GM19035 (cell line): Measurements from ENCODE around the gene KRTAP5-4.
"Not testable (repeated sequence)": the region's sequence is repeated elsewhere in the genome, so short reads cannot be mapped to it uniquely, and the experiment has no call there.

Source experiments
- ATAC-seq: cut with Tn5 transposase; IDR thresholded peaks from one replicate; pipeline ENCODE4 v1.9.1; 2021; ENCODE audit not compliant: unreplicated experiment

KRTAP5-4 gene

GRCh38 chr11:1604181-1604580 lies 17.8 kb downstream of the KRTAP5-4 start:
- ATAC-seq, result no peak

GRCh38 chr11:1603629-1604028 lies 18.3 kb downstream of the KRTAP5-4 start:
- no peak for ATAC-seq

- not testable (repeated sequence) for ATAC-seq
Measured at GRCh38 chr11:1601663-1602062, 20.3 kb downstream of the KRTAP5-4 start.

- ATAC-seq, result no peak
Measured at GRCh38 chr11:1600626-1601025, 21.3 kb downstream of the KRTAP5-4 start.

GRCh38 chr11:1598816-1599215 lies 23.1 kb downstream of the KRTAP5-4 start:
- no peak for ATAC-seq

- not testable (repeated sequence) for ATAC-seq
Measured at GRCh38 chr11:1598406-1598805, 23.5 kb downstream of the KRTAP5-4 start.

GRCh38 chr11:1597994-1598380 lies 24.0 kb downstream of the KRTAP5-4 start, which contains the start of gene KRTAP5-2:
TSS of gene KRTAP5-2 (minus strand) at chr11:1598294. CDS start at chr11:1598250, 44 bp downstream.
- ATAC-seq, result no peak

GRCh38 chr11:1597331-1597993 lies 24.5 kb downstream of the KRTAP5-4 start:
- no peak for ATAC-seq

- not testable (repeated sequence) for ATAC-seq
Measured at GRCh38 chr11:1596576-1597121, 25.3 kb downstream of the KRTAP5-4 start.

- not testable (repeated sequence) for ATAC-seq
Measured at GRCh38 chr11:1595994-1596575, 25.9 kb downstream of the KRTAP5-4 start.

GRCh38 chr11:1592628-1593027 lies 29.3 kb downstream of the KRTAP5-4 start:
- ATAC-seq, result no peak

- ATAC-seq, result no peak
Measured at GRCh38 chr11:1589996-1590395, 31.9 kb downstream of the KRTAP5-4 start.

- not testable (repeated sequence) for ATAC-seq
Measured at GRCh38 chr11:1589191-1589963, 32.6 kb downstream of the KRTAP5-4 start.

- ATAC-seq, result no peak
Measured at GRCh38 chr11:1586699-1587098, 35.2 kb downstream of the KRTAP5-4 start.

- ATAC-seq, result not testable (repeated sequence)
Measured at GRCh38 chr11:1584661-1585370, 37.1 kb downstream of the KRTAP5-4 start, which contains the start of gene KRTAP5-1. TSS of gene KRTAP5-1 (minus strand) at chr11:1585283. CDS start at chr11:1585249, 34 bp downstream.

GRCh38 chr11:1582909-1583308 lies 39.0 kb downstream of the KRTAP5-4 start:
- not testable (repeated sequence) for ATAC-seq

- ATAC-seq, result no peak
Measured at GRCh38 chr11:1581976-1582375, 40.0 kb downstream of the KRTAP5-4 start.

GRCh38 chr11:1576825-1577224 lies 45.1 kb downstream of the KRTAP5-4 start:
- no peak for ATAC-seq

GRCh38 chr11:1575756-1576155 lies 46.2 kb downstream of the KRTAP5-4 start:
- not testable (repeated sequence) for ATAC-seq

GRCh38 chr11:1574933-1575242 lies 47.0 kb downstream of the KRTAP5-4 start:
- ATAC-seq, result no peak
